ELF-1 (cell line): ENCODE measurements around the gene CARD19.
A peak's percentile ranks its signal among the peaks of the same experiment; 100 is the strongest.
"Not testable (repeated sequence)": the region's sequence is repeated elsewhere in the genome, so short reads cannot be mapped to it uniquely, and the experiment has no call there.

Experiments
- DNase-seq: peaks from one replicate; pipeline ENCODE4 v3.0.0-alpha.2; 2016; ENCODE audit warnings: low read depth, low spot score

Gene CARD19

DNA sequence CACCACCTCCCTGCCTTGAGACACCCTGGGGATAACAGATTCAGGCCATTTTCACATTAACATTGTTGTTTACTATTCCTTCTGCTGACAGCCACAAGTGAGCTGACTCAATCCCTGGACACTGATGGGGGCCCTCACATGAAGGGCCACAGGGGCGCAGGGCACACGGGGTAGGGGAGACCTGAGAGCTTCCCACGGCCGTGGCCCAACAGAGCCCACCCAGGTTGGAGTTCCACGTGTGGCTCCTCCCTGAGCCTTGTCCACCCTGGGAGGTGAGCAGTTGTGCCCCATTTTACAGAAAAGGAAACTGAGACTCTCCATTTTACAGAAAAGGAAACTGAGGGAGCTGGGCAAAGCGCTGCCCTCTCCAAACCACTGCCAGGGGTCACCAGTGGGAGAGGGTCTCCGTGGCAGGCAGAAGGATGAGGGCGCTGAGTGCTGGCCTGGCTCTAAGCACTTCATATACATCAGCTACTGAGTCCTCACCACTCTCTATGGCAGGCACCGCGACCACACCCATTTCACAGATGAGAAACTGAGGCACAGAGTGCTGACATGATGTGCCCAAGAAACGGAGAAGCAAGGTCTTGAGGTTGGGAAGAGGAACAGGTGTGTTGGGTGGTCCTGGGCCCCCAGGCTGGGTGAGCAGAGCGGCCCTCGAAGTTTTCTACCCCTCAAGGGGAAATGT is 35.7 kb downstream of the CARD19 start:
- DNase-seq, result no peak

DNA sequence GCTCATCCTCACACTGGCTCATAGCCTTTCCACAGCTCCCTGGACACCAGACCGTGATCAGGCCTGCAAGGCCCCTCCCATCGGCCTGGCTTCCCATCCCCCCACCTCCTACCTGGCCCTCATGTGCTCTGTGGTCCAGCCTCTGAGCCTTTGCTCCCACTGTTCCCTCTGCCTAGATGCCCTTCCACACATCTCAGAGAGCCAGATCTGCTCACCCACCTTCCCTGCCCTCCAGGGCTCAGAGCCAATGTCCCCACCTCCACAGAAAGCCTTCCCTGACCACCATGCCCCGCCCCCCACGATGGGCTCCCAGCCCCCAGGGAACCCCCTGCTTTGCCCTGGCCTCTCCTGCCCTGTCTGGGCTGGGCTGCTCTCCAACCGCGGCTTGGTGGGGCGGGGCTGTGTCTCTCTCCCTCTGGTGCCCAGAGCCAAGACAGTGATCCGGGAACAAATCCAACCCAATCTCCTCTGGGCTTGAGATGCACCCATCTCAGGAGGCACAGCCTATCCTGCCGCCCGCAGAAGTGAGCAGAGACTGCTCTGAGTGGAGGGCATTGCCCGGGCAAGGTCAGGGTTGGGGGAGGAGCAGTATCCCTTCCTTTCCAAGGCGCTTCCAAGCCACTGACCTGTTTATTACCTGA is 36.4 kb downstream of the CARD19 start:
- DNase-seq, result no peak

DNA sequence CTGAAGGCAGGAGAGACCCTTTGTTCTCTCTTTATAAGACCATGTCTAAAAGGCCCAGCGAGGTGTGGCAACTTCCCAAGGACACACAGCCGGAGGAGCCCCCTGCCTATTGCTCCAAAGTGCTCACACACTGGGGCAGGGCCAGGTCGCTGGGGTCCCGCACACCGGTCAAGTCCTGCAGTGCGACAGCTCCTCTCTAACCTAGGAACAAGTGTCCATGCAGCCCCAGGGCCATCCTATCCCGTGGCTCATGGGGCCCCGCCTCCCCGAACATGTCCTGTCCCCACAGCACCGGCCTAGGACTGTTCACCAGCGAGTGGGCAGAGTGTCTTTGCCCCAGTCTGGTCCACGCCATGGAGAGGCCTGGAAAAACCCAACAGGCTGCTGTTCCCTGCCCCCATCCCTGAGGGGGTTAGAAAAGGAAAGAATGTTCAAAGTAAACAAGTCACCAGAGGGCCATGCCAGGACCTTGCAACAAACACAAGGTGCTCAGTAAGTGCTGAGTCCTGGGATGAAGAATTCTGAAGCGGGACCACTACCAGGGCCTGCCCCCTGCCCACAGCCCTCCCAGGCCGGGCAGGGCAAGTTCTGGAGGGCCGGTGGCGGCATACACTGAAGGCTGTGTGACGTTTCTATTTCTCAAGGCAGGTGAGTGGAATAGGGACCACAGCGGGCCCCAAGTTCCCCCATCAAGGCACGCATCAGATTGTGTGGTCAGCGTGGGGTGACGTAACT is 37.1 kb downstream of the CARD19 start:
- DNase-seq, result peak; percentile 71

DNA sequence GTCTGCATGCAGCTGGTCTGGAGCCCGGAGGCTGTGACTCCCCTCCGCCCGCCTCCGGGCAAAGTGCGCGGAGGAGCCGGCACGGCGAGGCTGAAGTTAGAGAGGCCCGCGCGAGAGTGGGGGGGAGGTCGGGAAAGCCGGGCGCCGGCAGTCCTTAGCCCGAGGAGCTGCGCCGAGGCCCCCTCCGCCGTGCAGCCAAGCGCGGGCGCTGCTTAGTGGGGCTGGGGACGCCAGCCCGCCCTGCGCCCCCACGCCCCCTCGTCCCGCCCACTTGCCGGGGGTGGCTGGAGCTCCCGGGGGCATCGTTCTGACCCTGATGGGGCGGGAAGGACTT is 37.6 kb downstream of the CARD19 start:
- DNase-seq, result peak; percentile 73

DNA sequence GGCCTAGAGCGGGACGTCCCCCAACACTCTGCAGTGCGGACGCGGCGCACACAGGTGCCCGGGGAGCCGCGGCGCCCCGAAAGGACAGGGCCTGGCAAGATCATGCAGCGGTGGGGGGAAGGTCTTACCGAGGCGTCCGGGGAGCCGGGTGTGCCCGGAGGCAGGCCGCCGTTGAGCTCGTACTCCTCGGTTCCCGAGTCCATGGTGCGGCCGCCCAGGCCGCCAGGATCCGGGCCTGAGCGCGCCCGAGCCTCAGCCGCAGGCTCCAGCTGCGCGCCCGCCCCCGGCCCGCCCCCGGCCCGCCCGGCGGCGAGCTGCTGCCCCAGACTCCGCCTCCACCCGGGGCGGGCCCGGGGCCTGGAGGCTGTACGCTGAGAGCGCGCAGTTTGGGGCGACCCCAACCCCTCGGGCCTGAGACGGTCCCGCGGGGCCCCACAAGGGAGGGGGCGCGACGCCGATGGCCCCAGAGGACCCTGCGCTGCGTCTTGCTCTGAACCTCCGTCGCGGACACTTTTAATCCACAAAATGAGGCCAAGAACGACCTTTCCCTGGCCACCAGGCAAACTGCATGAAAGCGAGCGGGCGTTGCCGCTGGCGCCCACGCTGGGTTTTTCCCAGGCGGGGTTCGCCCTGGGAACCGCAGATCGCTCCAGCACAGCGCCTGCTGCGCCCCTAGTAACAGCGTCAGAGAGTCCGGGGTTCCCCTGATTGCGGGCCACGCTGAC is 38.2 kb downstream of the CARD19 start, which contains the start of gene NINJ1:
TSS of gene NINJ1 (minus strand) at position 237 of the 725 bp plus-strand sequence. CDS start at position 203, 34 bp downstream.
- DNase-seq, result peak; percentile 56

DNA sequence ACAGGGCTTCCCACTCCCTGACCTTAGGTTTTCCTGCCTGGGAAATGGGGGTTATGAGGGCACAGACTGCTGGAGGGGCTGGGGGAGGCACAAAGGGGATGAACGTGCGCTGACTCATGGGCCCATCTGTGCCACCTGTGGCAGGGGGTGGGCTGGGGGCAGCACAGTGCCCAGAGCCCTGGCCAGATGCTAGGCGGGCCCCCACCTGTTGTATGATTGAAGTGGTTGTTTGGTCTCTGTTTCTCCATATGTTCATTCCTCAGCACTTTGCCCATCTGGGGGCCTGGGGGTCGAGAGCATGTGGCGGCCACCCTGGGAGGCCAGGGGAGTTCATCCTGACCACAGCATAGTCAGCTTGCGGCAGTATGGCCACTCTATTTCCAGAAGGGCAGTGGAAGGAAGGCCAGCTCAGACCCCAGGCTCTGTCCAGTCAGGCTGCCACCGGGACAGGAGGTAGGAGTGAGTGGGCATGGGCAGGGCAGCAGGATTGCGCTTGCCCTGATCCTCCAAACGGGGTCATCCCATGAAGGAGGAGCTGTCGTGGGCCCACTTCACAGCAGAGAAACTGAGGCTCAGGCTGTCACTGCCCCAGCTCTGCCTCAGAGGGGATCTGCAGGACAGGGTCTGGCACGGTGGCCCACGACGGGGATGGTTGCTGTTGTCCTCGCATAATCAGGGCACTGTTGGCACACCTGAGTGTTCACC is 38.9 kb downstream of the CARD19 start:
- no peak for DNase-seq

DNA sequence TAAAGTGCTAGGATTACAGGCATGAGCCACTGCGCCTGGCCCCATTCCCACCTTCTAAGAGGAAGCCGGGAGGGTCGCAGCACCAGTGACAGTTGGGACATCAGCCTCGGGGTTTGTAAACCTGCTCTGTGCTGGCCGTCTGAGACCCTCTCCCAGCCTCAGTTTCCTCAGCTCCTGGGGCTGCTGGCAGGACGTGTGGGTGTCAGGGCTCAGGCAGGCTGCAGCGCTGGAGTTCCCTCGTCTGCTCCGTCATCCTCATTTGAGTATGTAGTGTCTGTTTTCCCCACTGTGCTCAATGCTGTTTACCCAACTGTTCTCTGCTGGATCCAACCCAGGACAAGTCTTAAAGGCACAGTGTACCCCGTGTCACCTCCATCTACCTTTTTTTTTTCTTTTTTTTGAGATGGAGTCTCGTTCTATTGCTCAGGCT is 40.0 kb downstream of the CARD19 start:
- no peak for DNase-seq

DNA sequence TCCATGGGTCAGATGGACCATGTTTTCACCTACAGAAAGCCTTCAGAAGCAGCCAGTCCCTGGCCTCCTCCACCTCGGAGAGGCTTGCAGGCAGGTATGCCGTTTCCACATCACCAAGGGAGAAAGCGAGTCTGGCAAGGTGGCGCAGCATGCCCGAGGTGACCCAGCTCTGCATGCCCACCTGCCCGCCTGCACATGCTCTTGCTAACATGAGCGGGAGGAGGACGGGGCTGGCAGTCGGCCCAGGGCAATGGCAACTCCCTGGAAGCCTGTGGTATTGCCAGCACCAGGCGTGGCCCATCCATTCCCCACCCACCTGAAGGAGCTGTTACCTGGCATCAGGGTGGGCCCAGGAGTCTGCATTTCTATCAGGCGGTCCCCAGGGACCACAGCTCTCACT is 41.3 kb downstream of the CARD19 start:
- DNase-seq, result no peak

DNA sequence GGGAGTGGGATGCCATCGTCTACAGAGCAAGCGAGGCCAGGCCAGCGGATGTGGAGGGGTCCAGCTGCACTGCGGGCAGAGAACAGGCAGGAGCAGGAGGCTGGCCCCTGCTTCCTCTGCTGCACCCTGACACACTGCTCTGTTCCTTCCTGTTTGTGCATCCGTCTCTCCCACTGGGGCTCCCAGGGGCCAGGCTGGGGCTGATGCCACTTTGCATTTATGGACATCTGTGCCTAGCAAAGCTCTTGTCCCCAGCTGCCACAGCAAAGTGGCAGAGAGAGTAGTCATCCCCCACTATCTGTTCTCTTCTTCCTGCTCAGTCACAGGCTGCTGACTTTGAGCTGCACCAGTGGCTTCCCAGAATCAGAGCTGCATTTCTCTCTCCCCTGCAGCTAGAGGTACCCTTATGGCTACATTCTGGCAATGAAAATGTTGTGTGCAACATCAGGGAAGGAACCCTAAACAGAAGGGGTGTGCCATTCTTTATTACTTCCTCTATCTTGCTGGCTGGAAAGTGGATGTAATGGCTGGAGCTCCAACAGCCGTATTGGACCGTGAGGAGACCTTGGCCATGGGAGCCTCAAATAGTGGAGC is 42.3 kb downstream of the CARD19 start:
- no peak for DNase-seq

DNA sequence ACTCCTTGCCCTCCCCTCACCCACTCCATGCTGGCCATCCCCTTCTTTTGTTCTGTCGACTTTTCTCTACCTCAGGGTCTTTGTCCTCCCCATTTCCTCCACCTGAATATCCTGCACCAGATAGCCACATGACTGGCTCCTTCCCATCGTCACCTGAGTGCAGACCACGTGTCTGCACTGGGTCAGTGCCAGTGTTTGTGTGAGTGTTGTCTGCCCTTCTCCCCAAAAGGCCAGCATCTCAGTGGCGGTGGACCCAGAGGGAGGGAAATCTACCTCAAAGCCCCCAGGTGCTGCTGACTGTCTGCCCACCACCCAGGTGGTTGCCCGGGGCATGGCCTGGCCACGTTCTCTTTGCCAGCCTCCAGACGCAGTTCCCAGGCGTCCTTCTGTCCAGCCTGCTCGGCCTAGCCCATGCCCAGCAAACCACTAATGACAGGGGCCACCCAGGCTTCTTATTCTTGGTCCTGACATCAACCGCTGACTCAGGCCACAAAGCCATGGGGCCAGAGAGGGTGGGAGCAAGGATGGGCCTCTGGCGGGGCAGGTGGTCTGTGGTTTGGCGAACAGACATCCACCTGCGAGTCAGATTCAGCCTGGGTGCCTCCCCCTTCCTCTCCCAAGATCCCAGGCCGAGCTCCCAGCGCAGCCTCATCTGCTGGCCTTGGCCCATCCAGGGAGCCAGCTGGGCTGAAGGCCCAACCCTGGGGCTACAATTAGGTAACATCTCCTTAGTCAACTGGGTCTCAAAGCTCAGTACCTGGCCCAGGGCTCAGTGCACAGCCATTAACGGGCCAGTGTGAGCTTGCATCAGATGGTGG is 43.6 kb downstream of the CARD19 start:
- no peak for DNase-seq

DNA sequence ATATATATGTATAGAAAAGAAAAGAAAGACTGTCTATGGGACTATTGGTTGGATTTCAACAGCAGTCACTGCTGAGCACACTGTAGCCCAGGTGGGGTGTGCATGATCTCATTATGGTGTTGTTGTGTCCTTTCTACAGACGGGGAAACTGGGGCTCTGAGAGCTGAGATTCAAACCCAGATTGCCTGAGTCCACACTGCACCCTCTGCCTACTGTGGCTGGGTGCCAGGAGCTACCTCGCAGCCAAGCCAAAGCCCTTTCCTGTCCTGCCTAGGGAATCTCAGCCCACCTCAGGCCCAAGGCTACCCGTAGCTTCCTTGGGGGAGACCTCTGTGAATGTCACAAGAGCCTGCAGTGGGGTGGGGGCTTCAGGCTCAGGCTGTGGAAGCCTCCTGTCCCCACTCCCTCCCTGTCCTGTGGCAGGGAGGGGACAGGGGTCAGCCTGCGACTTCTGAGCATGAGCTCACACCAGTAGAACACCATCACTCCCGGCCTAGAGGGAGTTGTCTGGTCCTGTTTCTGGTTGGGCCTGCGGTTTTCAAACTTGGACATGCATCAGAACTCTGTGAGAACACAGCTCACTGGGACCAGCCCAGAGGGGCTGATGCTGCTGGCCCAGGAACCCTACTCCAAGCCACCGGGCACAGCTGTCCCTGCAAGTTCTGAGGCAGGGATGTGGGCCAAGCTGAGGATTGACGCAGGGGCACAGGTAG is 45.9 kb downstream of the CARD19 start:
- no peak for DNase-seq

DNA sequence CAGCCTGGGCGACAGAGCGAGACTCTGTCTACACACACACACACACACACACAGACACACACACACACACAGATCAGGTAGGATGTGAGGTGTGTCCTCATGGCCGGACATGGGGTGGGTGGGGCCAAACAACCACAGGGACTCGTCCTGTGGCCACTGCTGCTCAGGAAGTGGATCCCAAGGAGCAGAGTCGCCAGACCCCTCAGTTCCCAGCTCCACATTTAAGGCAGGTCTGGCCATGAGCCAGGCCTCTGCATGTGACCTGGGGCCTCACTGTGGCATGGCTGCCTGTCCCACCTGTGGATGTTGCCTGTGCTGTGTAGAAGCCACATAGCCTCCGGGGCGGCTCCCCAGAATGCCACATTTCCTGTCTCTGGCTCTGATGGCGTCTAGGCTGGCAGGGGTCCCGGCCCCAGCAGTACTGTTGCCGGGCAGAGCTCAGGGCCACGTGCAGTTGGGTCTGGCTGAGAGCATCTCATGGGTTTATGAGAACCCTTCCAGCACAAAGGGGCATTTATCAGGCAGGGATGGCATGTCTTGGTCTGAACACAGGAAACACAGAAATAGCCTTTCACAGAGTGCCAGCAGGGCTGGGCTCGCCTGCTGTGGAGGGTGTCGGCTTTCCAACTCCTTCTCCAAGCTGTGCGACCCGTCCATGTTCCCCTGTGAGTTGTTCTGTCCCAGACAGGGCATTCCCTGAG is 48.0 kb downstream of the CARD19 start:
- no peak for DNase-seq

DNA sequence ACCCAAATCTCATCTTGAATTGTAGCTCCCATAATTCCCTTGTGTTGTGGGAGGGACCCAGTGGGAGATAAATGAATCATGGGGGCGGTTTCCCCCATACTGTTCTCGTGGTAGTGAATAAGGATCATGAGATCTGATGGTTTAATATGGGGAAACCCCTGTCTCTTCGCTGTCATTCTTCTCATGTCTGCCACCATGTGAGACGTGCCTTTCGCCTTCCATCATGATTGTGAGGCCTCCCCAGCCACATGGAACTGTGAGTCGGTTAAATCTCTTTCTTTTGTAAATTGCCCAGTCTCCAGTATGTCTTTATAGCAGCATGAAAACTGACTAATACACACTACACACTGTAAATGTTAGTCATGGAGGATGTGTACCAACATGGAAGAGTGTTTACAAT is 50.7 kb downstream of the CARD19 start:
- not testable (repeated sequence) for DNase-seq

DNA sequence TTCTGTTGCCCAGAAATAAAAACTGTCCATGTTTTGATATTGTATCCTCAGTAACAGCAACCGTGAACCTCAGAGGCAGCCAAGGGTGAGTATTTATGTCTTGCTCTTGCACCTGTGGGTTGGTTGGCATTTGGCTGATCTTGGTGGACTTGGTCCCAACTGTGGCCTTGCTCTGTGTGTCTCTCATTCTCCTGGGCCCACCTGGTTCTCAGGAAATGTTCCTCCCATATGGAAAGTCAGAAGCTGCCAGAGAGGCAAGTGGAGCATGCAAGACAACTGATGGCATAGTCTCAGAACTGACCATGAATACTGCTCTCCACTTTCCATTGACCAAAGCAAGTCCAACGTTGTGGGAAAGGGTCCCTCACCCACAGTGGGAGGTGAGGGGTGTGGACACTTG is 51.6 kb downstream of the CARD19 start:
- no peak for DNase-seq

DNA sequence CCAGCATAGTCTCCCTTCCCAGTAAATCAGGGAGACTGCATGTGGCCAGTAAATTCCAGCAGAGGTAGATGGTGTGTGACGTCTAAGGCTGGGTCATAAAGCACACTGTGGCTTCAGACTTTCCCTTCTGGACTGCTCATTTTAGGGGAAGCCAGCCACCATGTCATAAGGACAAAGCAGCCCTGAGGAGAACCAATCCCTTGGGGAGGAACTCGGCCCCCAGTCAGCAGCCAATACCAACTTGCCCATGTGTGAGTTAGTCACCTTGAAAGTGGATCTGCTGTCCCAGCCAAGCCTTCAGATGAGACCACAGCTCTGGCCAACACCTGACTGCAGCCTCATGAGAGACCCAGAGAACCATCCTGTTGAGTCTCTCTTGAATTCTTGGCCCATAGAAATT is 52.7 kb downstream of the CARD19 start:
- DNase-seq, result no peak

DNA sequence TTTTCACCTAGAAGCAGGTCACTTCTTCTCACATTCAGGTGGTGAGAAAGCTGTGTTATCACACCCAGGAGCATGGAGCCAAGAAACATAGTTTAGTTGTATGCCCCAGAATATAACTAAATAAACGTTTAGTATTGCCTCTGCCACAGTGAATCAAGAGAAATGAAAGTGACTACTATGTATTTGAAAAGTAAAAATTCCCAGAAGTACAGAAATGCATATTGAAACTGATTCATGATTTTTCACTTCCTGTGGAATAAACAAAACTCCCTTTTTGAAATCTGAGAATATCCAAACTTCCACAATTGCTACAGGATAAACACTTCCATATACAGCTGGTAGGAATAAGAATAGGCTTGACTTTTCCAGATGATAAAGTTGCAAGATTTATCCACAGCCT is 53.3 kb downstream of the CARD19 start:
- no peak for DNase-seq

DNA sequence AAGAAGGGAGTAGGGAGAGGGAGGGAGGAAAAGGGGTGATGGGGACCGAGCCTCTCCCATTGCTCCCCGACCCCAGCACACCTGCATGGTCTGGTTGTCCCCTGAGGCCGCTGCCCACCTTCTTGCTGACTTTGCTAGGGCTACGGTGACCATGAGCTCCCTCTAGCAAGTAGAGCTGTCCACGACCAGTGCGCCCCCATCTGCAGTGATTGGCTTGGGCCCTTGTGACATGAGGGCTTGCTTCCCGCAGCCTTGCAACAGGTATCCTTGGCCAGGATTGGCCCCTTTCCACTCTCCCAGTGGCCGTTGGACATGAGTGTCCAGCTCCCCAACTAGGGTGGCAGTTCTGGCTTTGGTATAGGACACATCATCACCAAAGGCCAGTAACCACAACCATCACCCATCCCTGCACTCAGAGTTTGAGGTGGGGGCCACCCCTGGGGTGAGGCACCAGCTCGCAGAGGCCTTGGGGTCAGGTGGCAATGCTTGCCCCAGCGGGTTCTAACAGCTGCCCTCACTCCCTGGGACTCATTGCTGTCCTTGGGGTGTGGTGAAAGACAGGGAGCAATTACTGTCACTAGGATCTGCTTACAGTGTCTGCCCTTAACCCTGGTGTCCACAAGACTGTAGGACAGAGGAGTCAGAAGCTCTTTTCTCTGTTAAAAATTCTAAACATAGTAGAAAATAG is 55.2 kb downstream of the CARD19 start:
- DNase-seq, result no peak

DNA sequence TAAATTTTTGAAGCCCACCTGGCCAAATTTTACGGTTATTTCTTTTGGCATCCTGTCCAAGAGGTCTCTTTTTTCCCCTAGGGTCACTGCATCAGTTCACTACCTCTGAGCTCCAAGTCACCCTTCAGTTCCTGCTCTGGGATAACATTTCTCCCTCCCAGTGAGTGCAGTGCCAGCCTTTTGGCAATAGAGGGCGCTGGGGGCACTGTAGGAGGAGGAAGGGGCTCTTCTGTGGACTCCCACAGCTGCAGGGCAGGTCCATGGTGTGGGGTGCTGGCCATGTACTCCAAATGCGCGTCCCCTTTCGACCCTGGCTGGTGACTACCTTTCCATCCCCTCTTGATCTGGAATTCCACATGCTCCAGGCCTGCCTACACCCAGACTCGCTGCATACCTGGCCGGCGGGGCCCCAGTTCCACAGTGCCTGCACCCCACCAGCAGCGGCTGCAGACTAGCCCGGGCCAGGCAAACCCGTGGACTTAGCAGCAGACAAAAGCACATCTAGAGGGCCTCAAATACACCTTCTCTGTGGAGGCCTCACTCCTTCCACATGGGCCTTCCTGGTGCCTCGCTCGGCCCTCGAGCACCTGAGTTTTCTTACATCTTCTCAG is 58.4 kb downstream of the CARD19 start:
- DNase-seq, result peak; percentile 83
